ENCODE measurements around the gene CTAGE6.

GRCh38 chr7:143728333-143728862, 29.1 kb downstream of the CTAGE6 start:
- TF ChIP-seq, protein P1, sequence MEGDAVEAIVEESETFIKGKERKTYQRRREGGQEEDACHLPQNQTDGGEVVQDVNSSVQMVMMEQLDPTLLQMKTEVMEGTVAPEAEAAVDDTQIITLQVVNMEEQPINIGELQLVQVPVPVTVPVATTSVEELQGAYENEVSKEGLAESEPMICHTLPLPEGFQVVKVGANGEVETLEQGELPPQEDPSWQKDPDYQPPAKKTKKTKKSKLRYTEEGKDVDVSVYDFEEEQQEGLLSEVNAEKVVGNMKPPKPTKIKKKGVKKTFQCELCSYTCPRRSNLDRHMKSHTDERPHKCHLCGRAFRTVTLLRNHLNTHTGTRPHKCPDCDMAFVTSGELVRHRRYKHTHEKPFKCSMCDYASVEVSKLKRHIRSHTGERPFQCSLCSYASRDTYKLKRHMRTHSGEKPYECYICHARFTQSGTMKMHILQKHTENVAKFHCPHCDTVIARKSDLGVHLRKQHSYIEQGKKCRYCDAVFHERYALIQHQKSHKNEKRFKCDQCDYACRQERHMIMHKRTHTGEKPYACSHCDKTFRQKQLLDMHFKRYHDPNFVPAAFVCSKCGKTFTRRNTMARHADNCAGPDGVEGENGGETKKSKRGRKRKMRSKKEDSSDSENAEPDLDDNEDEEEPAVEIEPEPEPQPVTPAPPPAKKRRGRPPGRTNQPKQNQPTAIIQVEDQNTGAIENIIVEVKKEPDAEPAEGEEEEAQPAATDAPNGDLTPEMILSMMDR (IDR thresholded peaks at IDR 0.05; ENCODE audit: borderline replicate concordance, extremely low read depth, low read length, poor library complexity, severe bottlenecking) = no peak
- no peak for TF ChIP-seq EZH2 (IDR thresholded peaks at IDR 0.05; ENCODE audit: borderline replicate concordance, low read depth, low read length, severe bottlenecking)
